ENCODE data around the gene MED17. TPM values are rescaled to one million over a fixed set of nuclear protein-coding genes. Genes with fewer than 3 reads are reported as not detected.

MED17 gene
- total RNA-seq, 1 experiment from 2014 or later: 67.9 TPM

DNA sequence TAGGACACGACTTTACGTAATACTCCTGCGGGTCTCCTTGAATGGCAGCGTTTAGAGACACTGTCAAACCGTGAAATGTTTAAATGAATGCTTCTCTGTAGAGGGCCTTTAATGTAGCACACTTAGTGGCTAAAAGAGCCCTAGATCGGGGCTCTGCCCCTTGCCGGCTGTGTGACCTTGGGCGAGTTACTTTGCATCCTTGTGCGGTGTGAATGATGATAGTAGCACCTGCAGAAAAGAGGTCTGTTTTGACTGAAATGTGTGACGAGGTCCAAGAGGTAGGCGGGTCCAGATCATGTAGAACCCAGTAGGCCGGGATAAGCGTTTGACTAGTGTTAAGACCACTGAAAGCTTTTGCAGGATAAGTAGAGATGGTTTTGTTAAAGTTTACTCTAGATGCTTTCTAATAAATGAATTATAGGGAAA is 866 bp downstream of the MED17 start:
- H3K9me3 ChIP-seq (ENCODE audit: low read depth, low read length, poor library complexity, severe bottlenecking): no peaks in the 10 kb centered on the region
- POLR2A ChIA-PET (ENCODE audit: low non-redundant PET): no interaction called here
- DNase-seq (ENCODE audit: low spot score): no peak
- no TSS peak for BruUV-seq (replicated peaks)
- H3K27me3 ChIP-seq (replicated peaks; ENCODE audit: insufficient read depth, low read depth, low read length, poor library complexity): no peaks in the 10 kb centered on the region
- intact Hi-C loops (cut with micrococcal nuclease; ENCODE audit: unreplicated experiment): no loop called here
- CTCF ChIA-PET: no interaction called here
- H3K36me3 ChIP-seq (ENCODE audit: insufficient read depth, low read length, poor library complexity, severe bottlenecking): peaks cover 26% of the 10 kb centered on the region
- peak overlapping the region; percentile 83 for H3K4me3 ChIP-seq (ENCODE audit: low read depth, low read length, poor library complexity, severe bottlenecking)
- peaks cover 20% of the 10 kb centered on the region for H3K4me1 ChIP-seq (ENCODE audit: insufficient read depth, low read length, poor library complexity, severe bottlenecking)
- H3K27ac ChIP-seq (ENCODE audit: low read depth, low read length, poor library complexity, severe bottlenecking): peak overlapping the region; percentile 94
- no peak for TF ChIP-seq CTCF (conservative IDR thresholded peaks at IDR 0.05; ENCODE audit: low read depth, low read length)
- no peak for TF ChIP-seq EZH2 (IDR thresholded peaks at IDR 0.05; ENCODE audit: borderline replicate concordance, low read depth, low read length, poor library complexity, severe bottlenecking)

GRCh38 chr11:93791493-93791892 is 7.4 kb downstream of the MED17 start:
- no peaks in the 10 kb centered on the region for H3K27me3 ChIP-seq (replicated peaks; ENCODE audit: insufficient read depth, low read depth, low read length, poor library complexity)
- POLR2A ChIA-PET (ENCODE audit: low non-redundant PET): interaction anchor here (0.9 kb wide), 1 partner anchor 50 kb away, joined by 3 read pairs; the partner anchor contains the start of genes C11orf54 and TAF1D
- no peak overlapping the region for H3K4me3 ChIP-seq (ENCODE audit: low read depth, low read length, poor library complexity, severe bottlenecking)
- TF ChIP-seq EZH2 (IDR thresholded peaks at IDR 0.05; ENCODE audit: borderline replicate concordance, low read depth, low read length, poor library complexity, severe bottlenecking) (no peak), CTCF (conservative IDR thresholded peaks at IDR 0.05; ENCODE audit: low read depth, low read length) (no peak)
- DNase-seq (ENCODE audit: low spot score): no peak
- H3K36me3 ChIP-seq (ENCODE audit: insufficient read depth, low read length, poor library complexity, severe bottlenecking): peaks cover 91% of the 10 kb centered on the region
- CTCF ChIA-PET: no interaction called here
- intact Hi-C loops (cut with micrococcal nuclease; ENCODE audit: unreplicated experiment): loop anchor here (10.0 kb wide), 1 partner anchor 117 kb away; no protein-coding TSS in a partner anchor
- H3K9me3 ChIP-seq (ENCODE audit: low read depth, low read length, poor library complexity, severe bottlenecking): no peaks in the 10 kb centered on the region
- peaks cover 5% of the 10 kb centered on the region for H3K4me1 ChIP-seq (ENCODE audit: insufficient read depth, low read length, poor library complexity, severe bottlenecking)
- no peak overlapping the region for H3K27ac ChIP-seq (ENCODE audit: low read depth, low read length, poor library complexity, severe bottlenecking)
- BruUV-seq (replicated peaks): no TSS peak

DNA sequence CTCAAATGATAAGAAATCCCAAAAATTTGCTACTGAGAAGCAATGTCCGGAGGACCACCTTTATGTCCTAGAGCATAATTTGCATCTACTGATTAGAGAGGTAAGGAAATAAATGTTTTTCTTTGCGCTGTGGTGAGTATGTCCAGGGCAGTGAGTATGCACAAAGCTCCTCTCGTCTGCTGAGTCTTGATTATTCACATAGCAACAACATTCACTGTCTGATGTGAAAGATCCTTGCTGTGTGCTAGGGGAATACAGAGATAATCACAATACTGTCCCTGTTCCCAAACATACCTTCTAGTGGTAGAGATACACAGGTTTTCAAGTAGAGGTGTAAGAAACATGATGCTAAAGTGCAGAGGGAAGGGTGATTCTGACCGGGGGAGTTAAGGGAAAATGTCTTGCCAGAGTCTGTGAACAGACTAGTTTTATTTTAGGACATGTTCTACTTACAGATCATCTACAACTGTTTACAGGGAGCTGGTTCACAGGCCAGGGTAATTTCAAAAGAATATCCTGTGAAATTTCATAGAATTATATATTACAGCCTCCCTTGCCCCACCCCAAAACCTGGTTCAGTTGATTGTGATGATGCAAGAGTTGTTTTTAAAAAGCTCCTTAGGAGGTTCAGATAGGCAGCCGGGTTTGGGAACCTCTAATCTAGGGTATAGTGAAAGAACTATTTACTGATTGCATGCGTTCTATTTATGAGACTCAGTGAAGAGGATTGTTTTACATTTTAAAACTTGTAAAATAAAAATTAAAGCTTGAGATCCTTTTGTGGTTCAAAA is 12.6 kb downstream of the MED17 start:
- H3K27ac ChIP-seq (ENCODE audit: low read depth, low read length, poor library complexity, severe bottlenecking): no peak overlapping the region
- no peak overlapping the region for H3K4me3 ChIP-seq (ENCODE audit: low read depth, low read length, poor library complexity, severe bottlenecking)
- H3K9me3 ChIP-seq (ENCODE audit: low read depth, low read length, poor library complexity, severe bottlenecking): no peaks in the 10 kb centered on the region
- ChIA-PET CTCF (no interaction called here), POLR2A (ENCODE audit: low non-redundant PET) (interaction anchor here (0.6 to 0.8 kb wide), 3 partner anchors 13 to 715 kb away, joined by 3 to 5 read pairs (median 3); partner anchors contain the start of gene MED17)
- H3K36me3 ChIP-seq (ENCODE audit: insufficient read depth, low read length, poor library complexity, severe bottlenecking): peaks cover 93% of the 10 kb centered on the region
- H3K4me1 ChIP-seq (ENCODE audit: insufficient read depth, low read length, poor library complexity, severe bottlenecking): peaks cover 11% of the 10 kb centered on the region
- intact Hi-C loops (cut with micrococcal nuclease; ENCODE audit: unreplicated experiment): loop anchor here (5.0 to 10.0 kb wide), 2 partner anchors 64 to 122 kb away; no protein-coding TSS in a partner anchor
- TF ChIP-seq EZH2 (IDR thresholded peaks at IDR 0.05; ENCODE audit: borderline replicate concordance, low read depth, low read length, poor library complexity, severe bottlenecking) (no peak), CTCF (conservative IDR thresholded peaks at IDR 0.05; ENCODE audit: low read depth, low read length) (no peak)
- DNase-seq (ENCODE audit: low spot score): no peak
- H3K27me3 ChIP-seq (replicated peaks; ENCODE audit: insufficient read depth, low read depth, low read length, poor library complexity): no peaks in the 10 kb centered on the region
- no TSS peak for BruUV-seq (replicated peaks)
